ENCODE data around the gene NAA35.

DNA sequence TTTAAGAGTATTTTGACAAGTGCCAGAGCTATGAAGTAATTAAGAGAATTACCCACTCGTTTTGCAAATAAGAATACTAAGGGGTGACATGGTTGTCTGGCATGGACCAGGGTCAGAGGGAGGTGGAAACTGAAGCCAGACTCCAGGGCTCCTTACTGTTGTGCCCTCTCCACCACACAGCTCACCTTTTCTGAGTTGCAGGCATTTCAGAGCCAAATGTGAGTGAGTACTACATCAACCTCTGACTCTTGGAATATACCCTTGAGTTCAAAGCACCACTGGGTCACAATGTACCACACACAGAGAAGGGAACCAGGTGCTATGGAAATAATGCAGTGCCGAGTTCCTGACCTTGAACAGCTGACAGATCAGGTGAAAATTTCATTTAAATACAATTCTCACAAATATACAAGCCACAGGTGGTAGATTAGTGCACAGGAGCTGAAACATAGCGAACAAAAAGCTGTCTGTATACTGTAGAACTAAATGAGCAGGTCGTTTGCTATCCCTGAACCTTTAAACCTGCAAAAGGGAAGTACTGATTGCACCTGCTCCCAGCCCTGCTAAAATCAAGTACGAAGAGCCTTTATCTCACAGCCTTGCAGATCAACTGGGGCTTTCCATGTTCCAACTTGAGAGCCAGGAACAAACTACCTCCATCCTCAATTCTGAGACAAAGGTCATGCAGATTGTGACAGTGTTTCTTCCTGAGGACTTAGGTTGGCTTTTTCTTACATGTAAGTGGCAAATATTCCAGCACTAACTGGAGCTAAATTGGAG is 101.4 kb downstream of the NAA35 start:
- TF ChIP-seq, protein P1, sequence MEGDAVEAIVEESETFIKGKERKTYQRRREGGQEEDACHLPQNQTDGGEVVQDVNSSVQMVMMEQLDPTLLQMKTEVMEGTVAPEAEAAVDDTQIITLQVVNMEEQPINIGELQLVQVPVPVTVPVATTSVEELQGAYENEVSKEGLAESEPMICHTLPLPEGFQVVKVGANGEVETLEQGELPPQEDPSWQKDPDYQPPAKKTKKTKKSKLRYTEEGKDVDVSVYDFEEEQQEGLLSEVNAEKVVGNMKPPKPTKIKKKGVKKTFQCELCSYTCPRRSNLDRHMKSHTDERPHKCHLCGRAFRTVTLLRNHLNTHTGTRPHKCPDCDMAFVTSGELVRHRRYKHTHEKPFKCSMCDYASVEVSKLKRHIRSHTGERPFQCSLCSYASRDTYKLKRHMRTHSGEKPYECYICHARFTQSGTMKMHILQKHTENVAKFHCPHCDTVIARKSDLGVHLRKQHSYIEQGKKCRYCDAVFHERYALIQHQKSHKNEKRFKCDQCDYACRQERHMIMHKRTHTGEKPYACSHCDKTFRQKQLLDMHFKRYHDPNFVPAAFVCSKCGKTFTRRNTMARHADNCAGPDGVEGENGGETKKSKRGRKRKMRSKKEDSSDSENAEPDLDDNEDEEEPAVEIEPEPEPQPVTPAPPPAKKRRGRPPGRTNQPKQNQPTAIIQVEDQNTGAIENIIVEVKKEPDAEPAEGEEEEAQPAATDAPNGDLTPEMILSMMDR (IDR thresholded peaks at IDR 0.05 in 2 of 3, conservative IDR thresholded peaks at IDR 0.05 in 1 of 3; ENCODE audit: insufficient read depth in 2 of 3, low read depth in 1 of 3, low read length in 3 of 3) = no peak
- TF ChIP-seq NRF1 (conservative IDR thresholded peaks at IDR 0.05 in 1 of 2, IDR thresholded peaks at IDR 0.05 in 1 of 2) (no peak), CAMTA2 (CRISPR knock-in tag; conservative IDR thresholded peaks at IDR 0.05) (no peak), SMC3 (conservative IDR thresholded peaks at IDR 0.05; ENCODE audit: insufficient read depth, low read depth, low read length) (no peak), SP1 (CRISPR knock-in tag; IDR thresholded peaks at IDR 0.05) (no peak), FOXA3 (CRISPR knock-in tag; conservative IDR thresholded peaks at IDR 0.05 in 1 of 2, IDR thresholded peaks at IDR 0.05 in 1 of 2) (no peak), ZBED1 (IDR thresholded peaks at IDR 0.05) (no peak)
